Liver (tissue), 9 donors: ENCODE data around the gene NCAM1. TPM values are rescaled to one million over a fixed set of nuclear protein-coding genes. Genes with fewer than 3 reads are reported as not detected.

ENCODE experiments used
- DNase-seq: peaks from one replicate; pipeline ENCODE4 v3.0.0-alpha.2; 2017; ENCODE audit warnings: low spot score
- H3K27ac ChIP-seq, 2 donors: one replicate each; pipeline ENCODE4 v1.7.0; 2013; ENCODE audit warnings: inconsistent platforms in 2 of 2, low read length in 2 of 2, control low read depth in 1 of 2, low read depth in 1 of 2, mild to moderate bottlenecking in 1 of 2
- H3K27me3 ChIP-seq, 4 donors: one replicate each; pipeline versions ENCODE4 v1.6.1 to v1.7.0; 2013; ENCODE audit warnings: low read length in 3 of 4, inconsistent platforms in 1 of 4, mild to moderate bottlenecking in 1 of 4, moderate library complexity in 1 of 4; ENCODE audit not compliant: control insufficient read depth in 4 of 4, insufficient read depth in 4 of 4
- H3K36me3 ChIP-seq, 4 donors: one replicate each; pipeline versions ENCODE4 v1.6.1 to v1.7.0; 2013; ENCODE audit warnings: low read length in 3 of 4, mild to moderate bottlenecking in 3 of 4, low read depth in 1 of 4, moderate library complexity in 1 of 4; ENCODE audit not compliant: control insufficient read depth in 4 of 4, insufficient read depth in 3 of 4
- H3K4me1 ChIP-seq, 4 donors: one replicate each; pipeline versions ENCODE4 v1.6.1 to v1.7.0; 2013; ENCODE audit warnings: low read length in 3 of 4, mild to moderate bottlenecking in 3 of 4, moderate library complexity in 1 of 4; ENCODE audit not compliant: control insufficient read depth in 4 of 4, insufficient read depth in 4 of 4
- H3K4me3 ChIP-seq, 3 donors: one replicate each; pipeline versions ENCODE4 v1.6.1 to v1.7.0; 2013; ENCODE audit warnings: low read length in 3 of 3, control low read depth in 1 of 3, low read depth in 1 of 3, mild to moderate bottlenecking in 1 of 3
- H3K9ac ChIP-seq, 2 donors: one replicate each; pipeline ENCODE4 v1.7.0; 2013; ENCODE audit warnings: low read length in 2 of 2, mild to moderate bottlenecking in 2 of 2, moderate library complexity in 2 of 2, control low read depth in 1 of 2, low read depth in 1 of 2
- H3K9me3 ChIP-seq, 4 donors: one replicate each; pipeline versions ENCODE4 v1.6.1 to v1.7.0; 2013; ENCODE audit warnings: low read length in 3 of 4; ENCODE audit not compliant: control insufficient read depth in 4 of 4
- EGR1 ChIP-seq, 2 donors: IDR thresholded peaks; 2 replicates each; pipeline ENCODE4 v1.6.1; 2016 to 2018; ENCODE audit warnings: antibody characterized with exemption in 2 of 2, low read depth in 2 of 2
- FOXA1 ChIP-seq: IDR thresholded peaks from 2 replicates; pipeline ENCODE4 v1.6.1; 2016; ENCODE audit warnings: antibody characterized with exemption
- FOXA2 ChIP-seq: IDR thresholded peaks from 2 replicates; pipeline ENCODE4 v1.6.1; 2016; ENCODE audit warnings: antibody characterized with exemption
- GABPA ChIP-seq, 2 donors: IDR thresholded peaks in 1 of 2; conservative IDR thresholded peaks in 1 of 2; 2 replicates each; pipeline ENCODE4 v1.6.1; 2016; ENCODE audit warnings: antibody characterized with exemption in 2 of 2, mild to moderate bottlenecking in 1 of 2, moderate library complexity in 1 of 2
- HNF4A ChIP-seq, 2 donors: conservative IDR thresholded peaks; 2 replicates each; pipeline ENCODE4 v1.6.1; 2016; ENCODE audit warnings: antibody characterized with exemption in 2 of 2, mild to moderate bottlenecking in 2 of 2
- HNF4G ChIP-seq: IDR thresholded peaks from 2 replicates; pipeline ENCODE4 v1.6.1; 2016; ENCODE audit warnings: antibody characterized with exemption
- JUND ChIP-seq, 2 donors: IDR thresholded peaks; 2 replicates each; pipeline ENCODE4 v1.6.1; 2016; ENCODE audit warnings: antibody characterized with exemption in 2 of 2
- NR2F2 ChIP-seq: IDR thresholded peaks from 2 replicates; pipeline ENCODE4 v1.6.1; 2016; ENCODE audit warnings: antibody characterized with exemption
- RAD21 ChIP-seq, 2 donors: IDR thresholded peaks; 2 replicates each; pipeline ENCODE4 v1.6.1; 2016; ENCODE audit warnings: antibody characterized with exemption in 2 of 2, mild to moderate bottlenecking in 2 of 2
- SP1 ChIP-seq: IDR thresholded peaks from 2 replicates; pipeline ENCODE4 v1.6.1; 2018; ENCODE audit warnings: antibody characterized with exemption, mild to moderate bottlenecking
- TAF1 ChIP-seq: conservative IDR thresholded peaks from 2 replicates; pipeline ENCODE4 v1.6.1; 2016; ENCODE audit warnings: antibody characterized with exemption, mild to moderate bottlenecking
- YY1 ChIP-seq: IDR thresholded peaks from 2 replicates; pipeline ENCODE4 v1.6.1; 2016; ENCODE audit warnings: antibody characterized with exemption, mild to moderate bottlenecking
- WGBS: extraction: QIAGEN DNeasy Blood & Tissue Kit; methylation state at CpG from one replicate; pipeline ENCODE4 v1.1.7; 2013; 5-methylcytosine and 5-hydroxymethylcytosine counted together
- polyA plus RNA-seq, 2 donors: library from polyadenylated mRNA; stranded (reverse) in 1 of 2; unstranded in 1 of 2; fragments of 200-250 nt in 1 of 2; fragments of >200 nt in 1 of 2; fragmentation: Nextera tagmentation in 1 of 2; extraction: Ambion mirVana in 1 of 2; gene quantifications; one replicate each; pipeline versions ENCODE4 v1.2.1 to v1.2.3, GENCODE V29; 2013 to 2015
- total RNA-seq, 2 donors: library from RNA; depleted of rRNA; stranded (reverse); fragments of >200 nt; gene quantifications; one replicate each; pipeline ENCODE4 v1.2.3, GENCODE V29; 2014
- TF ChIP-seq, protein P1 (sequence below): fragments of 150-350 bp; IDR thresholded peaks from 2 replicates; pipeline ENCODE4 v1.5.1; 2017; ENCODE audit warnings: improper control_type of control experiment, low read depth, low read length; ENCODE audit not compliant: missing input control
- TF ChIP-seq, protein P2 (sequence below): IDR thresholded peaks from 2 replicates; pipeline ENCODE4 v1.6.1; 2016; ENCODE audit warnings: antibody characterized with exemption
- TF ChIP-seq, protein P3 (sequence below): IDR thresholded peaks from 2 replicates; pipeline ENCODE4 v1.6.1; 2016; ENCODE audit warnings: antibody characterized with exemption
- TF ChIP-seq, protein P4 (sequence below): IDR thresholded peaks from 2 replicates; pipeline ENCODE4 v1.6.1; 2016; ENCODE audit warnings: antibody characterized with exemption
- TF ChIP-seq, protein P5 (sequence below): IDR thresholded peaks from 2 replicates; pipeline ENCODE4 v1.6.1; 2016; ENCODE audit warnings: antibody characterized with exemption, mild to moderate bottlenecking
- donor health status: healthy.
- donor health status: healthy.
- donor health status: healthy.
- donor health status: healthy.
- donor health status: healthy.

NCAM1 gene
- total and polyA plus RNA-seq, 4 donors, result 0.65 to 2.1 (median 0.88) TPM

DNA sequence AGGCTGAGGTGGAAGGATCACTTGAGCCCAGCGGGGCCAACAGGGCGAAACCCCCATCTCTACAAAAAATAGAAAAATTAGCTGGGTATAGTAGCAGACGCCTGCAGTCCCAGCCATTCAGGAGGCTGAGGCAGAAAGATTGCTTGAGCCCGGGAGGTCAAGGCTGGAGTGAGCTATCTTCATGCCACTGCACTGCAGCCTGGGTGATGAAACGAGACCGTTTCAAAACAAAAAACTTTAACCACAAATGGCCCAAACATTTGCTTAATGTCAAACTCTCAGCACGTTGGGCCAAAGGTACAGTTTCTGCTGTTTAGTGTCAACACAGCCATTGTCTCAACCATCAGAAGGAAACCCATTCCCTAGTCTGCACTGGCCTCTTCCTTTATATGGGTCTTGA, 284.0 kb downstream of the NCAM1 start (continued):
- TF ChIP-seq, protein P1, sequence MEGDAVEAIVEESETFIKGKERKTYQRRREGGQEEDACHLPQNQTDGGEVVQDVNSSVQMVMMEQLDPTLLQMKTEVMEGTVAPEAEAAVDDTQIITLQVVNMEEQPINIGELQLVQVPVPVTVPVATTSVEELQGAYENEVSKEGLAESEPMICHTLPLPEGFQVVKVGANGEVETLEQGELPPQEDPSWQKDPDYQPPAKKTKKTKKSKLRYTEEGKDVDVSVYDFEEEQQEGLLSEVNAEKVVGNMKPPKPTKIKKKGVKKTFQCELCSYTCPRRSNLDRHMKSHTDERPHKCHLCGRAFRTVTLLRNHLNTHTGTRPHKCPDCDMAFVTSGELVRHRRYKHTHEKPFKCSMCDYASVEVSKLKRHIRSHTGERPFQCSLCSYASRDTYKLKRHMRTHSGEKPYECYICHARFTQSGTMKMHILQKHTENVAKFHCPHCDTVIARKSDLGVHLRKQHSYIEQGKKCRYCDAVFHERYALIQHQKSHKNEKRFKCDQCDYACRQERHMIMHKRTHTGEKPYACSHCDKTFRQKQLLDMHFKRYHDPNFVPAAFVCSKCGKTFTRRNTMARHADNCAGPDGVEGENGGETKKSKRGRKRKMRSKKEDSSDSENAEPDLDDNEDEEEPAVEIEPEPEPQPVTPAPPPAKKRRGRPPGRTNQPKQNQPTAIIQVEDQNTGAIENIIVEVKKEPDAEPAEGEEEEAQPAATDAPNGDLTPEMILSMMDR, result no peak
- TF ChIP-seq NR2F2 (no peak), JUND (IDR thresholded peaks at IDR 0.05) (no peak)

DNA sequence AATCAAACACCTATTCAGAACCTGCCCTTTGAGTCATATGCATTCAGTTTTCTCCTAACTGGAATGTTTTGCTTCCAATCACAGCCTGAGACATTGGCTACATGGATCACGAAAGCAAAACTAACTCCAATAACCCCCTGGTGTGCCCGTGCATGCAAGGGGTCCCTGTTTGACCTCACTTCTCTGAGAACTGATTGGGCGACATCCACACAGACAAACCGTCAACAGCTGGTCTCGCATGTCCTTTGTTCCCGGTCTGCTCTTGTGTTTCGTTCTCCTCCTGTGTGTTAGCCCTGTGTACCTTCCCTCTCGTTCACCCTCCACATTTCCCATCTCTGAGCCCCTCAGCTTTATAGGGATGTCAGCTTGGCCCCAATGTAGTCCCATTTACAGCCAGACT, 286.0 kb downstream of the NCAM1 start:
- Histone ChIP-seq H3K27ac (no peak overlapping the region), H3K4me3 (no peak overlapping the region), H3K9me3 (no peaks in the 10 kb centered on the region), H3K27me3 (peaks cover 0 to 11% (median 1%) of the 10 kb centered on the region in 4 donors), H3K36me3 (no peaks in the 10 kb centered on the region), H3K4me1 (no peaks in the 10 kb centered on the region), H3K9ac (no peak overlapping the region)
- no peak for TF ChIP-seq JUND (IDR thresholded peaks at IDR 0.05)
- no peak for TF ChIP-seq EGR1 (IDR thresholded peaks at IDR 0.05; ENCODE audit: low read depth in 2 of 2)
- no peak for TF ChIP-seq FOXA1
- TF ChIP-seq, protein P2, sequence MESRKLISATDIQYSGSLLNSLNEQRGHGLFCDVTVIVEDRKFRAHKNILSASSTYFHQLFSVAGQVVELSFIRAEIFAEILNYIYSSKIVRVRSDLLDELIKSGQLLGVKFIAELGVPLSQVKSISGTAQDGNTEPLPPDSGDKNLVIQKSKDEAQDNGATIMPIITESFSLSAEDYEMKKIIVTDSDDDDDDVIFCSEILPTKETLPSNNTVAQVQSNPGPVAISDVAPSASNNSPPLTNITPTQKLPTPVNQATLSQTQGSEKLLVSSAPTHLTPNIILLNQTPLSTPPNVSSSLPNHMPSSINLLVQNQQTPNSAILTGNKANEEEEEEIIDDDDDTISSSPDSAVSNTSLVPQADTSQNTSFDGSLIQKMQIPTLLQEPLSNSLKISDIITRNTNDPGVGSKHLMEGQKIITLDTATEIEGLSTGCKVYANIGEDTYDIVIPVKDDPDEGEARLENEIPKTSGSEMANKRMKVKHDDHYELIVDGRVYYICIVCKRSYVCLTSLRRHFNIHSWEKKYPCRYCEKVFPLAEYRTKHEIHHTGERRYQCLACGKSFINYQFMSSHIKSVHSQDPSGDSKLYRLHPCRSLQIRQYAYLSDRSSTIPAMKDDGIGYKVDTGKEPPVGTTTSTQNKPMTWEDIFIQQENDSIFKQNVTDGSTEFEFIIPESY, result no peak
- no peak for TF ChIP-seq HNF4G
- no peak for TF ChIP-seq SP1
- no peak for TF ChIP-seq NR2F2
- TF ChIP-seq, protein P3, sequence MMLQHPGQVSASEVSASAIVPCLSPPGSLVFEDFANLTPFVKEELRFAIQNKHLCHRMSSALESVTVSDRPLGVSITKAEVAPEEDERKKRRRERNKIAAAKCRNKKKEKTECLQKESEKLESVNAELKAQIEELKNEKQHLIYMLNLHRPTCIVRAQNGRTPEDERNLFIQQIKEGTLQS, result no peak
- no peak for TF ChIP-seq GABPA (IDR thresholded peaks at IDR 0.05 in 1 of 2, conservative IDR thresholded peaks at IDR 0.05 in 1 of 2)
- TF ChIP-seq, protein P4, sequence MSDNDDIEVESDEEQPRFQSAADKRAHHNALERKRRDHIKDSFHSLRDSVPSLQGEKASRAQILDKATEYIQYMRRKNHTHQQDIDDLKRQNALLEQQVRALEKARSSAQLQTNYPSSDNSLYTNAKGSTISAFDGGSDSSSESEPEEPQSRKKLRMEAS, result no peak
- TF ChIP-seq YY1, result no peak
- TF ChIP-seq RAD21 (IDR thresholded peaks at IDR 0.05), result no peak
- no peak for TF ChIP-seq FOXA2
- no peak for TF ChIP-seq HNF4A (conservative IDR thresholded peaks at IDR 0.05)
- no peak for TF ChIP-seq TAF1
- TF ChIP-seq, protein P5, sequence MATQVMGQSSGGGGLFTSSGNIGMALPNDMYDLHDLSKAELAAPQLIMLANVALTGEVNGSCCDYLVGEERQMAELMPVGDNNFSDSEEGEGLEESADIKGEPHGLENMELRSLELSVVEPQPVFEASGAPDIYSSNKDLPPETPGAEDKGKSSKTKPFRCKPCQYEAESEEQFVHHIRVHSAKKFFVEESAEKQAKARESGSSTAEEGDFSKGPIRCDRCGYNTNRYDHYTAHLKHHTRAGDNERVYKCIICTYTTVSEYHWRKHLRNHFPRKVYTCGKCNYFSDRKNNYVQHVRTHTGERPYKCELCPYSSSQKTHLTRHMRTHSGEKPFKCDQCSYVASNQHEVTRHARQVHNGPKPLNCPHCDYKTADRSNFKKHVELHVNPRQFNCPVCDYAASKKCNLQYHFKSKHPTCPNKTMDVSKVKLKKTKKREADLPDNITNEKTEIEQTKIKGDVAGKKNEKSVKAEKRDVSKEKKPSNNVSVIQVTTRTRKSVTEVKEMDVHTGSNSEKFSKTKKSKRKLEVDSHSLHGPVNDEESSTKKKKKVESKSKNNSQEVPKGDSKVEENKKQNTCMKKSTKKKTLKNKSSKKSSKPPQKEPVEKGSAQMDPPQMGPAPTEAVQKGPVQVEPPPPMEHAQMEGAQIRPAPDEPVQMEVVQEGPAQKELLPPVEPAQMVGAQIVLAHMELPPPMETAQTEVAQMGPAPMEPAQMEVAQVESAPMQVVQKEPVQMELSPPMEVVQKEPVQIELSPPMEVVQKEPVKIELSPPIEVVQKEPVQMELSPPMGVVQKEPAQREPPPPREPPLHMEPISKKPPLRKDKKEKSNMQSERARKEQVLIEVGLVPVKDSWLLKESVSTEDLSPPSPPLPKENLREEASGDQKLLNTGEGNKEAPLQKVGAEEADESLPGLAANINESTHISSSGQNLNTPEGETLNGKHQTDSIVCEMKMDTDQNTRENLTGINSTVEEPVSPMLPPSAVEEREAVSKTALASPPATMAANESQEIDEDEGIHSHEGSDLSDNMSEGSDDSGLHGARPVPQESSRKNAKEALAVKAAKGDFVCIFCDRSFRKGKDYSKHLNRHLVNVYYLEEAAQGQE, result no peak
- DNase-seq, result no peak
- WGBS, result 53% methylated on average over 8 of the region's 8 CpGs
